Left cardiac atrium (tissue), 2 donors: Measurements from ENCODE around the gene TRPC3. TPM values are rescaled to one million over a fixed set of nuclear protein-coding genes. Genes with fewer than 3 reads are reported as not detected.

ENCODE experiments used
- total RNA-seq, 2 donors: library from RNA; stranded (reverse); fragmentation: NEBNext Ultra II Directional; extraction: Animal tissue kit (Norgen Biotek cat#: 25700); gene quantifications; one replicate each; pipeline ENCODE4 v1.2.1, GENCODE V29; 2021
- donor health status: DM: no; HTN: yes; CAD: no; lungs with severe emphysema.
- donor health status: DM: yes; HTN: yes; CAD: no.

Gene TRPC3
- total RNA-seq, 2 donors from 2014 or later, result 0.15 to 0.99 TPM

Other genes with a start within 250 kb of the TRPC3 start
- not detected for gene SMIM43, start 186.9 kb downstream of the TRPC3 start, total RNA-seq
- 10 to 100 TPM; 11.0 to 15.1 TPM for gene EXOSC9, start 150.7 kb downstream of the TRPC3 start, total RNA-seq
- 1 to 10 TPM in 1 of 2 donors, under 1 TPM in 1; 0.26 to 1.7 TPM for gene CCNA2, start 128.2 kb downstream of the TRPC3 start, total RNA-seq
- 1 to 10 TPM; 8.0 to 9.4 TPM for gene BBS7, start 81.6 kb downstream of the TRPC3 start, total RNA-seq
- gene BLTP1, start 200.3 kb upstream of the TRPC3 start, total RNA-seq, result 10 to 100 TPM; 39.3 to 46.2 TPM